Astrocyte (in vitro differentiated cells and primary cell): ENCODE data around the gene ASB2. TPM values are rescaled to one million over a fixed set of nuclear protein-coding genes. Genes with fewer than 3 reads are reported as not detected.
A peak's percentile ranks its signal among the peaks of the same experiment; 100 is the strongest.

Source experiments
- DNase-seq: peaks from one replicate; pipeline ENCODE4 v3.0.0-alpha.2; 2010; ENCODE audit warnings: low read depth
- FAIRE-seq: peaks from 2 replicates; lab custom pipeline; 2011; peaks lifted over from hg19 to GRCh38; lab: Jason Lieb, UNC
- H2AFZ ChIP-seq: 2 replicates; pipeline ENCODE4 v1.6.0; 2012; ENCODE audit warnings: low read depth, low read length, inconsistent platforms
- H3K27ac ChIP-seq: 2 replicates; pipeline ENCODE4 v1.5.1; 2011; ENCODE audit warnings: low read depth, low read length, inconsistent platforms
- H3K27me3 ChIP-seq: 2 replicates; pipeline ENCODE4 v1.6.0; 2011; ENCODE audit warnings: low read length, inconsistent platforms; ENCODE audit not compliant: insufficient read depth
- H3K36me3 ChIP-seq: 2 replicates; pipeline ENCODE4 v1.5.1; 2011; ENCODE audit warnings: low read length, inconsistent platforms; ENCODE audit not compliant: insufficient read depth
- H3K4me1 ChIP-seq: 2 replicates; pipeline ENCODE4 v1.5.1; 2011; ENCODE audit warnings: low read length, inconsistent platforms; ENCODE audit not compliant: insufficient read depth
- H3K4me2 ChIP-seq: 2 replicates; pipeline ENCODE4 v1.6.0; 2012; ENCODE audit warnings: low read length, inconsistent platforms
- H3K4me3 ChIP-seq: 2 replicates; pipeline ENCODE4 v1.5.1; 2011; ENCODE audit warnings: low read depth, mild to moderate bottlenecking, low read length, inconsistent platforms; ENCODE audit not compliant: insufficient read depth
- H3K79me2 ChIP-seq: 2 replicates; pipeline ENCODE4 v1.6.0; 2012; ENCODE audit warnings: mild to moderate bottlenecking, low read length, inconsistent platforms; ENCODE audit not compliant: insufficient read depth
- H3K9ac ChIP-seq: 2 replicates; pipeline ENCODE4 v1.6.0; 2012; ENCODE audit warnings: mild to moderate bottlenecking, low read length, inconsistent platforms
- H3K9me3 ChIP-seq: 2 replicates; pipeline ENCODE4 v1.5.1; 2012; ENCODE audit warnings: low read depth, mild to moderate bottlenecking, low read length, inconsistent platforms; ENCODE audit not compliant: insufficient read depth
- H4K20me1 ChIP-seq: 2 replicates; pipeline ENCODE4 v1.6.0; 2012; ENCODE audit warnings: low read length, inconsistent platforms; ENCODE audit not compliant: insufficient read depth
- H3K27ac Mint-ChIP-seq: one replicate; pipeline ENCODE4 v1.8.0; 2021; ENCODE audit warnings: mild to moderate bottlenecking, mixed read lengths; ENCODE audit not compliant: unreplicated experiment
- H3K27me3 Mint-ChIP-seq: one replicate; pipeline ENCODE4 v1.8.0; 2021; ENCODE audit warnings: low read depth, mixed read lengths; ENCODE audit not compliant: unreplicated experiment
- H3K36me3 Mint-ChIP-seq: one replicate; pipeline ENCODE4 v1.8.0; 2021; ENCODE audit warnings: low read depth, mixed read lengths; ENCODE audit not compliant: unreplicated experiment
- H3K4me1 Mint-ChIP-seq: one replicate; pipeline ENCODE4 v1.8.0; 2021; ENCODE audit warnings: low read depth, mixed read lengths; ENCODE audit not compliant: unreplicated experiment
- H3K4me3 Mint-ChIP-seq: one replicate; pipeline ENCODE4 v1.8.0; 2021; ENCODE audit warnings: mild to moderate bottlenecking, moderate library complexity, mixed read lengths; ENCODE audit not compliant: unreplicated experiment
- H3K9me3 Mint-ChIP-seq: one replicate; pipeline ENCODE4 v1.8.0; 2021; ENCODE audit warnings: mild to moderate bottlenecking, mixed read lengths; ENCODE audit not compliant: unreplicated experiment
- EZH2 ChIP-seq: IDR thresholded peaks from 2 replicates; pipeline ENCODE4 v1.6.1; 2012; ENCODE audit warnings: mild to moderate bottlenecking, low read length, inconsistent platforms; ENCODE audit not compliant: insufficient read depth
- total RNA-seq: library from RNA; stranded (reverse); gene quantifications from 2 replicates; pipeline ENCODE4 v1.2.1, GENCODE V29; 2021
- TF ChIP-seq, protein P1 (sequence below): IDR thresholded peaks from 2 replicates; pipeline ENCODE4 v1.5.1; 2011; ENCODE audit warnings: low read depth, mild to moderate bottlenecking, inconsistent platforms, low read length, moderate library complexity; ENCODE audit not compliant: insufficient read depth

The ASB2 gene
- total RNA-seq, 1 donor from 2014 or later, result 0.25 TPM

GRCh38 chr14:93943930-93944329 lies 32.4 kb downstream of the ASB2 start:
- no peaks in the 10 kb centered on the region for H4K20me1 ChIP-seq
- H3K79me2 ChIP-seq, result no peaks in the 10 kb centered on the region
- FAIRE-seq (no peak), DNase-seq (no peak)
- Mint-ChIP-seq H3K36me3 (no peaks in the 10 kb centered on the region), H3K4me3 (no peak overlapping the region), H3K27ac (no peak overlapping the region), H3K9me3 (peaks cover 4% of the 10 kb centered on the region), H3K4me1 (peaks cover 36% of the 10 kb centered on the region), H3K27me3 (peaks cover 26% of the 10 kb centered on the region)
- no peak overlapping the region for H2AFZ ChIP-seq
- H3K9me3 ChIP-seq, result no peaks in the 10 kb centered on the region
- no peak overlapping the region for H3K27ac ChIP-seq
- H3K4me3 ChIP-seq, result no peak overlapping the region
- TF ChIP-seq, protein P1, sequence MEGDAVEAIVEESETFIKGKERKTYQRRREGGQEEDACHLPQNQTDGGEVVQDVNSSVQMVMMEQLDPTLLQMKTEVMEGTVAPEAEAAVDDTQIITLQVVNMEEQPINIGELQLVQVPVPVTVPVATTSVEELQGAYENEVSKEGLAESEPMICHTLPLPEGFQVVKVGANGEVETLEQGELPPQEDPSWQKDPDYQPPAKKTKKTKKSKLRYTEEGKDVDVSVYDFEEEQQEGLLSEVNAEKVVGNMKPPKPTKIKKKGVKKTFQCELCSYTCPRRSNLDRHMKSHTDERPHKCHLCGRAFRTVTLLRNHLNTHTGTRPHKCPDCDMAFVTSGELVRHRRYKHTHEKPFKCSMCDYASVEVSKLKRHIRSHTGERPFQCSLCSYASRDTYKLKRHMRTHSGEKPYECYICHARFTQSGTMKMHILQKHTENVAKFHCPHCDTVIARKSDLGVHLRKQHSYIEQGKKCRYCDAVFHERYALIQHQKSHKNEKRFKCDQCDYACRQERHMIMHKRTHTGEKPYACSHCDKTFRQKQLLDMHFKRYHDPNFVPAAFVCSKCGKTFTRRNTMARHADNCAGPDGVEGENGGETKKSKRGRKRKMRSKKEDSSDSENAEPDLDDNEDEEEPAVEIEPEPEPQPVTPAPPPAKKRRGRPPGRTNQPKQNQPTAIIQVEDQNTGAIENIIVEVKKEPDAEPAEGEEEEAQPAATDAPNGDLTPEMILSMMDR, result no peak
- no peak for TF ChIP-seq EZH2
- peaks cover 4% of the 10 kb centered on the region for H3K27me3 ChIP-seq
- H3K9ac ChIP-seq, result no peak overlapping the region
- H3K4me2 ChIP-seq, result no peak overlapping the region
- H3K36me3 ChIP-seq, result no peaks in the 10 kb centered on the region
- H3K4me1 ChIP-seq, result peaks cover 26% of the 10 kb centered on the region

DNA sequence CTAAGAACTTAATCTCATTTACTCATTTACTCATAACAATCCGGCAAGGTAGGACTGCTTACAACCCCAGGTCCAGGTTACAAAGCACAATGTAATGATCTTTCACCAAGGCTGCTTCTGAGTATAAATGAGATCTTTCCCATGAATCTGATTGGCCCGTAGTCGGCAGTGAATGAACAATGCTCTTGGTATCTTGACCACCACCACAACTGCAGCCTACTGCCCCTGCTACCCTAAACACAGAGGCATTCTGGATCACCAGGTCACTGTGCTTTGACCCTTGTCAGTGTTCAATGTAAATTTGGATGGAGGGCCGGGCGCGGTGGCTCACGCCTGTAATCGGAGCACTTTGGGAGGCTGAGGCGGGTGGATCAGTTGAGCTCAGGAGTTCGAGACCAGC lies 33.3 kb downstream of the ASB2 start:
- no peaks in the 10 kb centered on the region for H3K9me3 ChIP-seq
- H2AFZ ChIP-seq, result no peak overlapping the region
- TF ChIP-seq EZH2, result no peak
- TF ChIP-seq, protein P1, result no peak
- DNase-seq (peak; percentile 79), FAIRE-seq (no peak)
- no peak overlapping the region for H3K4me3 Mint-ChIP-seq
- no peak overlapping the region for H3K4me2 ChIP-seq
- H3K27ac ChIP-seq, result no peak overlapping the region
- H3K36me3 Mint-ChIP-seq, result no peaks in the 10 kb centered on the region
- no peak overlapping the region for H3K4me3 ChIP-seq
- H3K4me1 ChIP-seq, result peaks cover 26% of the 10 kb centered on the region
- H3K9me3 Mint-ChIP-seq, result peaks cover 4% of the 10 kb centered on the region
- H3K36me3 ChIP-seq, result no peaks in the 10 kb centered on the region
- H3K27ac Mint-ChIP-seq, result no peak overlapping the region
- no peaks in the 10 kb centered on the region for H4K20me1 ChIP-seq
- no peaks in the 10 kb centered on the region for H3K79me2 ChIP-seq
- H3K9ac ChIP-seq, result no peak overlapping the region
- peaks cover 10% of the 10 kb centered on the region for H3K27me3 ChIP-seq
- H3K27me3 Mint-ChIP-seq, result peaks cover 28% of the 10 kb centered on the region
- peaks cover 36% of the 10 kb centered on the region for H3K4me1 Mint-ChIP-seq

DNA sequence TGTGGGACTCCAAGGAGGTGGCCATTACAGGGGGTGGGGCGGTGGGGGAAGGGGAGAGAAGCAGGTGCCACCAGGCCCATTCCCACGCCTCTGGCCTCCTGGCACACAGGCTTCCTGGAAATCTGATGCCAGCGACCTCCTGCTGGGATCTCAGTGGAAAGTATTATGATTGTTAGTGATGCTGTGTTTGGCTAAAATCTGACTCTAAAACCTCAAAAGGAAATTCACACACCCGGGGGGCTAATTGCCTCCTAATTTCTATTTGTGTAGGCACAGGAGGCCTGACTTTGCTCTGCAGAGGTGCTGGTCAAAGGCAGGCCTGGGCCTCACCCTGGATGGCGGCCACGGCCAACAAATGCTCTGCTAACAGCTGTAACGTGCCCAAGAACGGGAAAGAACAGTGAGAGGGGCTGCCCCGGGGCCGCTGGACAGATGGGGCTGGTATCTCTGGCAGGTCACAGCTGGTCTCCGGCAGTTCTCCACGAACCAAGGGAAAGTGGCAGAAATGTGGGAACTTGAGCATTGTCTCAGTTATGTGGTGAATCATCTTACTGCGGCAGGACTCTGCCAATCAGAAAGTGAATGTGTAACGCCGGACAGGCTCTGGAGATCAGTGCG lies 35.0 kb downstream of the ASB2 start:
- H3K4me3 Mint-ChIP-seq, result no peak overlapping the region
- peaks cover 4% of the 10 kb centered on the region for H3K9me3 Mint-ChIP-seq
- peak overlapping the region; percentile 60 for H2AFZ ChIP-seq
- peak; percentile 62 for FAIRE-seq
- H3K27ac Mint-ChIP-seq, result peak overlapping the region; percentile 83
- H3K4me3 ChIP-seq, result no peak overlapping the region
- peaks cover 40% of the 10 kb centered on the region for H3K27me3 Mint-ChIP-seq
- TF ChIP-seq EZH2, result no peak
- TF ChIP-seq, protein P1, result no peak
- no peaks in the 10 kb centered on the region for H4K20me1 ChIP-seq
- peaks cover 25% of the 10 kb centered on the region for H3K27me3 ChIP-seq
- no peaks in the 10 kb centered on the region for H3K79me2 ChIP-seq
- H3K36me3 ChIP-seq, result no peaks in the 10 kb centered on the region
- H3K36me3 Mint-ChIP-seq, result no peaks in the 10 kb centered on the region
- H3K9me3 ChIP-seq, result no peaks in the 10 kb centered on the region
- H3K4me2 ChIP-seq, result peak overlapping the region; percentile 70
- DNase-seq, result peak; percentile 88
- H3K4me1 Mint-ChIP-seq, result peaks cover 31% of the 10 kb centered on the region
- peak overlapping the region; percentile 68 for H3K9ac ChIP-seq
- peaks cover 20% of the 10 kb centered on the region for H3K4me1 ChIP-seq
- peak overlapping the region; percentile 72 for H3K27ac ChIP-seq
